NCI-H2196 (cell line): Measurements from ENCODE around the gene PIK3R5.

Experiments
- DNase-seq: peaks from one replicate; lab custom pipeline; 2025; ENCODE audit not compliant: unreplicated experiment; lab: John Stamatoyannopoulos, UW

Gene PIK3R5

GRCh38 chr17:8883353-8883752 is 82.2 kb downstream of the PIK3R5 start:
- no peak for DNase-seq

DNA sequence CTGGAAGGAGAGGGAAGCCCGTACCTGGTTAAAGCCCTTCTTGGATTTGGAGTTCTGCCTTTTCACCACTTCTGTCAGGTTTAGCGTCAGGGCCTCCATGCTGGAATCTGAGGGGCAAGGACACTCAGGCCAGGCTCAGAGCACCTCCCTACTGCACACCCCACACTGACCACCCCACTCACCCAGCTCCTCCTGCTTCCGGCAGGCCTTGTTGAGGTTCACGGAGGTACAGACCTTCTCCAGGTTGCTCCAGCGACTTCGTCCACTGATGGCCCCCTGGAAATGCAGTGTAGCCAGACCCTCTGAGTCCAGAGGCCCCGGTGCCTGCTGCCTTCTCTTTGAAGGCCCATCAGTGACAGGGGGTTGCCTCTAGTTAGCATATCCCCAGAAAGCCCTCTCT is 83.9 kb downstream of the PIK3R5 start:
- no peak for DNase-seq

DNA sequence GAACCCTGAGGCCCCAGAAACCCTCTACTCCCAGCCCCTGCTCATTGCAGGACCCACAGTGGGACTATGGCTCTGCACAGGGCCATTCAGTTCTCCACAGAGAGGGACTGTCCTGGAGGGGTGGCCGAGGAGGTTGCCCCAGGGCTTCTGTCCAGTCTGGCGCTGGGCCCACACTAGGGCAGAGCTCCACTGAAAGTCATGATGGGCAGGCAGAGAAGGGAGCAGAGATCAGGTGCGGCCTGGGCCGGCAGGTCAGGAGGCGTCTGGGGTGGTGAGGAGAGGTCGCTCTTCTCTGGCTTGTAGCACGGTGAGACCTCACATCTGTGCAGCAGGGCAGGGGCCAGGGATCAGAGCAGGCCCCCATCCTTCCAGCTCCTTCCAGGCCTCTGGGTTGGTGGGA is 85.0 kb downstream of the PIK3R5 start:
- DNase-seq: no peak

DNA sequence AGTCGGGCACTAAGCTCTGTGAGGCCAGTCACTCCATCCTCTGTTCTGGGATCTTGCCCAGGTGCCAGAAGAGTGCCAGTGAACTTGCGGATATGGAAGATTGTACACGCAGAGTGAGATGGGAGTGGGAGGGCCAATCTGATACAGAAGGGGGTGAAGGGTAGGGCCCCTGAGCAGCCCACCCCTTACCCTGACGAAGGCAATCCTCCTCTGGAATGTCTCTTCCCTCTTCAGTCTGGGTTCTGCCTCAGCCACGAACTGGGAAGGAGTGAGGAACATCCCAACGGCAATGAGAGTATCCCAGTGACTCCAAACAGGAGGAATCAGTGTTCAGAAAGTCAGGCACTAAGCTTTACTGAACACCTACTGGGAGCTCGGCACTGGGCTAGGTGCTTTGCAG is 86.1 kb downstream of the PIK3R5 start:
- no peak for DNase-seq

GRCh38 chr17:8877984-8878383 is 87.5 kb downstream of the PIK3R5 start:
- no peak for DNase-seq

DNA sequence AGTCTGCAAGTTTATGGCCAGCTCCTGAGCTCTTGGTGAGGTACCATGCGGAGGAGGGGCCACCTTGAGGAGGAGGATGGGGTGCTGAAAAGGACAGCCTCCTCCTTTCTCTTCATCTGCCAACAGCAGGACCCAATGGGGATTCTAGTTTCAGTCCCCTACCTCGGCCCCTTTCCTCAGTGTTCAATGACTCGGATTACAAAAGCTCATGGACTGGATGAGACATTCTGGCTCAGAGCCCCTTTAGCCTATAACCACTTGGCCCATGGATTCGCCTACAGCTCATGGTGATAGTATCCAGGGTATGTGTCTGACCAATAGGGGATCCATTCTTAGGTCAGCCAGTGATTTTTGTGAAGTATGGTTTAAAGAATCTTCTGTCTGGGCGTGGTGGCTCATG is 89.5 kb downstream of the PIK3R5 start:
- DNase-seq: no peak

GRCh38 chr17:8875436-8875835 is 90.1 kb downstream of the PIK3R5 start:
- DNase-seq: no peak

- no peak for DNase-seq
Observed at GRCh38 chr17:8873801-8874715, 91.4 kb downstream of the PIK3R5 start.

DNA sequence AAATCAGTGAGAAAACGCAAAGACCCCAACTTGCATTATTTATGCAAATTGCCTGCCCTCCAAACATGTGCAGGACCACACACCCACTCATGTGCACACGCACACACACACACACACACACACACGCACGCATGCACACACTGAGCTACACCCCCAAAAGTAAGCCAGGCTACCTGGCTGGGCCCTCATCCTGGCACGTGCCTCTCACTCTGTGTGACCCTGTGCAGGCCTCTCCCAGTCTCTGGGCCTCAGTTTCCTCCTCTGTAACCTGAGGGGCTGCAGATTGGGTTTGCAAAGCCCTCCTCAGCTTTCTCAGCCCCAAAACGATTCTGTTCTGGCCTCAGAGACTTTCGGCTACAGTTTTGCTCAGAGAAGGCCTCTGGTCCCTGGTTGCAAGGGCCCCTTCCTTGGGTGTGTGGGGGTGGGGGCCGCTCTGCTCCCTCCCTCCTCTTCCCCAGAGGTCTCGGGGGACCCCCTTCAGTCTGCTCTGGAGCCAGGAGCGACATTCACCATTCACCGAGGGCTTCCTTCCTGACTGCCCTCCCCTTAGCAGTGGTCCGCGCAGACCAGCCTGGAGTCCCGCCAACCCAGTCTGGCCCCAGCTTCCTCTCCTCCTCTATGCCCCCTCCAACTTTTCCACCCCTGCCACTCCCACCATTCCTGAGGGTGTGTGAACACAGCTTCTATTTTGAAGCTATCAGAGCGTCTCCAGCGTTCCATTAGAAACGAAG is 92.6 kb downstream of the PIK3R5 start:
- no peak for DNase-seq

DNA sequence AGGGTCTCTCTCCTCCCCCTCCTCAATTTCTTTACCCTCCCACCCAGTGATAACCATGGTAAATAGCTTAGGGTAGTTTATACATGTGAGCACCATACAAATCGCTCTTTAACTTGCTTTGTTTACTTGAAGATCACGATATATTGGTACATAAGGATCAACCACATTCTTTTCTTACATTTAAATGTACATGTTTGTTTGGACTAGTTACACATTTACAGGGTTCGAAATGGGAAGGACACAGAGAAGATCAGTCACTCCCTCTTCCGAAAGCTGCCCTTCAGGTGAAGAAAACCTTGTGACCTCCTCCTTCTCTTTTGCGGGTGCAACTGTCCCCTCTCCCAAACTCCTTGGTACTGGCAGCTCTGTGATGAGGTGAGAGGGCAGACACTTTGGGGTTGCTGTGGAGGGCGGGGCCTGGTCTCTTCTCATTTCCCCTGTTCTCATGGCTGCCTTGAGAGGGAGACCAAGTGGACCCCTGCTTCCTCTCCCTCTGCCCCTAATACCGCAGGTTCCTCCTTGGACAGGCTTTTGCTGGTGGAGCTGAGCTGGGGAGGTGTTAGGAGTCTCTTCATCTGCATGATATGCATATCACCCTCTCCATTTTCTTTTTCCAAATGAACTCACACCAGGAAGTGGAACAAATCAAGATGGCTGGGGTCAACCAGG is 93.3 kb downstream of the PIK3R5 start:
- no peak for DNase-seq

GRCh38 chr17:8871081-8871581 is 94.4 kb downstream of the PIK3R5 start:
- DNase-seq: no peak

GRCh38 chr17:8870406-8871040 is 95.0 kb downstream of the PIK3R5 start:
- no peak for DNase-seq

DNA sequence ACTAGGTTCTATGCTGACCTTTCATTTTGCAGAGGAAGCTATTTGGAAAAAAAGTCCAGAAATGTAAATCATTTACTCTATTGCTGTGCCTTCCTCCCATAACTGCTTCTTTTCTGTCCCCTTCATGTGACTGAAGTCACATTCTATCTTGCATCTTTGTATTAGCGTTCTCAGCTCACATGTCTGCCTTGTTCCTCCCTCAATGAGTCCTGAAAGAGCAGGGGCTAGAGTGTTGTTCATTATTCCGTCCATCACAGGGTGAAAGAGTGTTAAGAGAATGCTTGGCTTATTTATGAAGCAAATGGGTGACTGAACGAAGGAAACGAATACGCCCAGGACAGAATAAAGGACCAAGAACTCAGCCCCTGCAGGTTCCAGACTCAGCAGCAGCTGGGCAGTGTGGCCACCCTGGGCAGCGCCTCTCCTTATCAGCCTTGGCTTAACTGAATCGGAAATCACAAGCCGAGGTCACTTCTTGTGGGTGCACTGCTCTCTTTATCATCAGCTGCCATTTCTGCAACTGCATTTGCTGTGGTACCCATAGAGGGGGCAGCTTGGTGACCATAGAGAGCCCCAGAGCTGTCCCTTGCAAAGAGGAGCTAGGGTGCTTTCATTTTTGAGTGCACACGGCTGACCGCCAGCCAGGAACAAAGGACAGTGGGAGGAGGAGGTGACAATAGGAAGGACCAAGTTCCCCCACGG is 96.2 kb downstream of the PIK3R5 start:
- no peak for DNase-seq

- no peak for DNase-seq
Observed at GRCh38 chr17:8868529-8868951, 97.0 kb downstream of the PIK3R5 start.

DNA sequence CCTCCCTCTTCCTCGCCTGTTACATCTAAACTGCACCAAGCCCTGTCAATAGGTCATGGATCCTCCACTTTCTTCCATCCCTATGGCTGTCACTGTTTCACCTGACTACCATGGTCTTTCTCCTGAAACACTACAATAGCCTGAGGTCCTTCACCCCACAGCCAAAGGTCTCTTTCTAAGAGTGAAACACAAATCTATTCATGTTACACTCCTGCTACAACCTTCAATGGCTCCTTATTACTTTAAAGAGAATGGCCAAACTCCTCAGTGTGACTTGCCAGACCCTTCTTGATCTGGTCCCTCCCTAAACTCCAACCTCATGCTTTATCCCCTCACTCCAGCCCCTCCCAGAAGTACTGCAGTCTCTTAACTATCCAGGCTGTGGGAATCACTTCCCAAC is 97.4 kb downstream of the PIK3R5 start:
- DNase-seq: no peak

DNA sequence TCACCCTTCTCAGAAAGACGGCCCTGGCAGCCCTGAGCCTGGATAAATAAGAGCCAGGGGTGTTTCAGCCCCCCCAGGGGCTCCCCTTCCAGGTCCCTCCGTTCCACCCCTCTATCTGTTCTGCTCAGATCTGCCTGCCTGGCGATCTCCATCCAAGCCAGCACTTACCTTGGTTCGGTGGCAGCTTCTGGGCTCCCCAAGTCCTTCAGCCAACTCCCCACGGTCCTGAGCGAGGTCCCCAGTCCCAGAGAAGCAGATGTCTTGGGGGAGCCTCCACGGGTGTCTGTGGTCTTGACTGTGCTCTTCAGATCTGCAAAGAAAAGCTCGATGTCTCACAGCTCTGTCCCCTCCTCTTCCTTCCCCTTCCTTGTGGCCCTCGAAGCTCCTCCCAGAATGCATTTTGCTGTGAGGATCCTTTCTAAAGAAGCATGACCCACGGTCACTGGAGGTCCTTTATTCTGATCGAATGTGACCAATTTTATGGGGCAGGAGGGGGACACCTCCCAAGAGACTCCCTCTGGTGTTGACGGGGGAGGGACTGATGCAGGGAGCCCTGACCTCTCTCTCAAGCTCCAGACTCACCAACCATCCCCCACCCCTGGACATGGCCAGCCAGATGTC is 98.0 kb downstream of the PIK3R5 start, which contains the start of gene PIK3R6:
Gene PIK3R6, minus strand, starts transcription at position 314 of the 621 bp plus-strand sequence. CDS start 17,880 bp downstream, outside the sequence.
- no peak for DNase-seq

- no peak for DNase-seq
Observed at GRCh38 chr17:8865811-8866210, 99.7 kb downstream of the PIK3R5 start.

DNA sequence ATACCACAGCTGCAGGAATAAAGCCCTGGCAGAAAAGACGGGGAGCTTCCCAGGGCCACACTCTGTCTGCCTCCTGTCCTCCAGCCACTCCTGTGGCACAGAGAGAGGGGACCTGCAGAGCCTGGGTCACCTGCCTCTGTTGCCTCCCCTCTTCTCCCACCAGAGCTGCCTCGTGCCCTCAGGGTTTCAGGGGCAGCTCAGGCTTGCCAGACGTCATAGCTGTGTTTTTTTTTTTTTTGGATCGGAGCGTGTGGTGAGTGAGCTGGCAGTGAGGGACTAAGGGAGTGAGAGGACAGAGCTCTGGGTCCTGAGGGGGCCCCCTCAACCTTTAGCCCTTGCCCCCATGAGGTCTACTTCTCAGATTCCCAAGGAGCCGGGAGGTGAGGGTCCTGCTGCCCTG is 100.1 kb downstream of the PIK3R5 start:
- no peak for DNase-seq

- DNase-seq: no peak
Observed at GRCh38 chr17:8862213-8863056, 103.1 kb downstream of the PIK3R5 start.
